SJSA1 (cell line): ENCODE measurements around the gene LIMS1. TPM values are rescaled to one million over a fixed set of nuclear protein-coding genes. Genes with fewer than 3 reads are reported as not detected.
"Not testable (repeated sequence)": the region's sequence is repeated elsewhere in the genome, so short reads cannot be mapped to it uniquely, and the experiment has no call there.

Source experiments
- DNase-seq, 2 experiments: peaks; one replicate each; pipeline ENCODE4 v3.0.0-alpha.2; 2015 to 2020; ENCODE audit warnings: low spot score in 2 of 2, low read depth in 1 of 2
- H3K27ac ChIP-seq: fragments of 250-450 bp; sonication (Bioruptor Pico); 2 replicates; pipeline ENCODE4 v1.5.1; 2020; ENCODE audit warnings: mild to moderate bottlenecking, moderate library complexity
- H3K27me3 ChIP-seq: fragments of 250-450 bp; sonication (Bioruptor Pico); replicated peaks from 2 replicates; pipeline ENCODE4 v1.5.1; 2020; ENCODE audit warnings: mild to moderate bottlenecking, moderate library complexity
- H3K36me3 ChIP-seq: fragments of 250-450 bp; sonication (Bioruptor Pico); 2 replicates; pipeline ENCODE4 v1.5.1; 2020; ENCODE audit warnings: mild to moderate bottlenecking
- H3K4me1 ChIP-seq: fragments of 250-450 bp; sonication (Bioruptor Pico); replicated peaks from 2 replicates; pipeline ENCODE4 v1.6.1; 2021; ENCODE audit warnings: mild to moderate bottlenecking
- H3K4me3 ChIP-seq: fragments of 250-450 bp; sonication (Bioruptor Pico); 2 replicates; pipeline ENCODE4 v1.5.1; 2020; ENCODE audit warnings: mild to moderate bottlenecking
- H3K9me3 ChIP-seq: fragments of 250-450 bp; sonication (Bioruptor Pico); replicated peaks from 2 replicates; pipeline ENCODE4 v1.5.1; 2020; ENCODE audit warnings: mild to moderate bottlenecking
- total RNA-seq: library from RNA; depleted of rRNA; stranded (reverse); fragments of >200 nt; shearing (Covaris generic); gene quantifications from 2 replicates; pipeline ENCODE4 v1.2.3, GENCODE V29; 2014

Gene LIMS1
- total RNA-seq, 1 experiment from 2014 or later = 169 TPM

DNA sequence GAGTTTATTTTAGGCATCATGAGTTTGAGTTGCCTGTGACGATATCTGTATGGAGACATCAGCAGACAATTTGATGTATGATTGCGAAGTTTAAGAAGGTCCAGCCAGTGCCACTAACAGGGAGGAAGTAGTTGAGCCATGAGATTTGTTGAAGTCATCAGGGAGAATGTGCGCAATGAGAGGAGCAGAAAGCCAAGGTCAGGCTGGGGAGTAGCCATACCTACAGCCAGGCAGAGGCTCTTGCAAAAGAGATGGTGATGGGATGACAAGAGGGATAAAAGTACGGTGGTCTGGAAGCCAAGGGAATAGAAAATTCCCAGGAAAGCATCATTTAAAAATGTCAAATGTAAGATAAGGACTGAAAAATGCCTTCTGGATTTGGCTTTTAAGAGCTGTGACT is 51.2 kb downstream of the LIMS1 start:
- Histone ChIP-seq H3K36me3 (peaks cover 3% of the 10 kb centered on the region; the same call in 1 of the 2 replicates), H3K9me3 (no peaks in the 10 kb centered on the region), H3K27me3 (no peaks in the 10 kb centered on the region), H3K4me1 (peaks cover 70% of the 10 kb centered on the region), H3K27ac (peak overlapping the region; percentile 52), H3K4me3 (no peak overlapping the region)
- DNase-seq = no peak

DNA sequence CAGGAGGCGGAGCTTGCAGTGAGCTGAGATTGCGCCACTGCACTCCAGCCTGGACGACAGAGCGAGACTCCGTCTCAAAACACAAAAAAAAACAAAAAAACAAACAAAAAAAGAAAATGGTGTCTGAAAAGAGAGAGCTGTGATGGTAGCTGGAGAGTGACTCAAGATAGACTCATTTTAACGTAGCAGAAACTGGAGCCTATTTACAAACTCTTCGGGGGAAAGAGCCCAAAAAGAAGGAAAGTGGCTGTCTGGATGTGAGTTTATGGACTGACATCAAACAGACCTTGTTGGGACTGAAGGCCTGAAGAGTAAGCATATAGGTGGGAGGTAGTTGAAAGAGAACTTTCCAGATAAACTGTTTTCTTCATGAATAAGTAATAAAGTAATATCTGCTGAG is 51.8 kb downstream of the LIMS1 start:
- H3K4me3 ChIP-seq = no peak overlapping the region
- H3K27ac ChIP-seq = peak overlapping the region; percentile 52
- H3K9me3 ChIP-seq = no peaks in the 10 kb centered on the region
- peaks cover 3% of the 10 kb centered on the region; the same call in 1 of the 2 replicates for H3K36me3 ChIP-seq
- DNase-seq = peak; percentile 8 to 61
- peaks cover 63% of the 10 kb centered on the region for H3K4me1 ChIP-seq
- H3K27me3 ChIP-seq = no peaks in the 10 kb centered on the region

- DNase-seq = peak in 1 of 2 experiments; percentile 56
- H3K9me3 ChIP-seq = no peaks in the 10 kb centered on the region
- H3K27me3 ChIP-seq = no peaks in the 10 kb centered on the region
- peaks cover 58% of the 10 kb centered on the region for H3K4me1 ChIP-seq
- peaks cover 3% of the 10 kb centered on the region; the same call in 1 of the 2 replicates for H3K36me3 ChIP-seq
- H3K4me3 ChIP-seq = no peak overlapping the region
- peak overlapping the region; percentile 52 for H3K27ac ChIP-seq
Observed at GRCh38 chr2:108586631-108587030, 52.4 kb downstream of the LIMS1 start.

GRCh38 chr2:108587621-108588020 is 53.4 kb downstream of the LIMS1 start:
- peak; percentile 45 to 55 for DNase-seq
- Histone ChIP-seq H3K36me3 (peaks cover 3% of the 10 kb centered on the region; the same call in 1 of the 2 replicates), H3K27me3 (no peaks in the 10 kb centered on the region), H3K27ac (peak overlapping the region; percentile 52; the same call in 1 of the 2 replicates), H3K4me1 (peaks cover 59% of the 10 kb centered on the region), H3K4me3 (no peak overlapping the region), H3K9me3 (no peaks in the 10 kb centered on the region)

GRCh38 chr2:108588070-108588668 is 53.9 kb downstream of the LIMS1 start:
- Histone ChIP-seq H3K27ac (no peak overlapping the region), H3K27me3 (no peaks in the 10 kb centered on the region), H3K36me3 (peaks cover 3% of the 10 kb centered on the region; the same call in 1 of the 2 replicates), H3K9me3 (no peaks in the 10 kb centered on the region), H3K4me1 (peaks cover 64% of the 10 kb centered on the region), H3K4me3 (no peak overlapping the region)
- DNase-seq = no peak

DNA sequence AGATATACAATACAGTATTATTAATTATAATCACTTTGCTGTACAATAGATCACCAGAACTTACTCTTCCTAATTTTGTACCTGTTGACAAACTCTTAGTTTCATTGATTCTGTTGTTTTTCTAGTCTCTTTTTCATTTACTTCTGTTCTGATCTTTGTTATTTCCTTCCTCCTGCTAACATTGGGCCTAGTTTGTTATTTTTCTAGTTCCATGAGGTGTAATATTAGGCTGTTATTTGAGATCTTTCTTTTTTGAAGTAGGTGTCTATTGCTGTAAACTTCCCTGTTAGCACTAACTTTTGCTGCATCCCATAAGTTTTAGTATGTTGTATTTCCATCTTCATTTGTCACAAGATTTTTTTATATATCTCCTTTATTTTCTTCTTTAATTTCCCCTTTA is 55.1 kb downstream of the LIMS1 start:
- no peak overlapping the region for H3K27ac ChIP-seq
- no peak overlapping the region for H3K4me3 ChIP-seq
- no peaks in the 10 kb centered on the region; the same call in 1 of the 2 replicates for H3K36me3 ChIP-seq
- H3K27me3 ChIP-seq = no peaks in the 10 kb centered on the region
- DNase-seq = no peak
- H3K4me1 ChIP-seq = peaks cover 69% of the 10 kb centered on the region
- H3K9me3 ChIP-seq = no peaks in the 10 kb centered on the region

DNA sequence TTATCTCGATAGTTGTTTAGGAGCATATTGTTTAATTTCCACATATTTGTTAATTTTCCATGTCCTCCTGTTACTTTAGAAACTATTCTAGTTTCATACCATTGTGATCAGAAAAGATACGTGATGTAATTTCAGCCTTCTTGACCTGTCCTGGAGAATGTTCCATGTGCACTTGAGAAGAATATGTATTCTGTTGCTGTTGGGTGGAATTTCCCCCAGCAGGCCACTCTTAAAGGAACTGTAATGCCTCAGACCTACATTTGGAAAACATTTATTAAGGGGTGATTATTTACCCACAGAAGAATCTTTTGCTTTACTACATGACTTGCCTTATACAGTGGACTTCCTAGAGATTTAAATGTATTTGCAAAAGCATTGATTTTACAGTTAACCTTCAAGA is 55.5 kb downstream of the LIMS1 start:
- no peak overlapping the region for H3K27ac ChIP-seq
- H3K9me3 ChIP-seq = no peaks in the 10 kb centered on the region
- H3K36me3 ChIP-seq = no peaks in the 10 kb centered on the region
- H3K27me3 ChIP-seq = no peaks in the 10 kb centered on the region
- no peak for DNase-seq
- H3K4me1 ChIP-seq = peaks cover 73% of the 10 kb centered on the region
- no peak overlapping the region for H3K4me3 ChIP-seq

DNA sequence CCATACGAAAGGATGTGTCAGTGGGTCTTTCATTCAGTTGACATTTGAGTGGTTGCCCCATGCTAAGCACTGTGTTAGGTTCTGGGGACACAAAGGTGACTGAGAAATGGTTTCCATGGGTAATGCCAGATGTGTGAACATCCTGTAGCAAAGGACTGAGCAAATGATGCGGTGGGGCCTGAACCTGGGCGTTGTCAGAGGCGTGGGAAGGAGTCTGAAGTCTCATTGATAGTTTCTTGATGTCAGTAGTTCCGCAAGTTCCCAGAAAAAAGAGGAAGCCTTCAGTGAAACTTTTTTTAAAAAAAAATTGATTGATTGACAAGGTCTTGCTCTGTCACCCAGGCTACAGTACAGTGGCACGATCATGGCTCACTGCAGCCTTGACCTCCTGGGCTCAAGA is 56.9 kb downstream of the LIMS1 start:
- Histone ChIP-seq H3K27ac (no peak overlapping the region), H3K27me3 (no peaks in the 10 kb centered on the region), H3K9me3 (no peaks in the 10 kb centered on the region), H3K4me3 (no peak overlapping the region), H3K4me1 (peaks cover 75% of the 10 kb centered on the region), H3K36me3 (no peaks in the 10 kb centered on the region)
- DNase-seq = no peak

GRCh38 chr2:108593547-108594098 is 59.4 kb downstream of the LIMS1 start:
- Histone ChIP-seq H3K27me3 (no peaks in the 10 kb centered on the region), H3K36me3 (no peaks in the 10 kb centered on the region), H3K4me1 (peaks cover 61% of the 10 kb centered on the region), H3K9me3 (no peaks in the 10 kb centered on the region), H3K4me3 (no peak overlapping the region), H3K27ac (peak overlapping the region; percentile 91)
- peak in 1 of 2 experiments; percentile 82 for DNase-seq

DNA sequence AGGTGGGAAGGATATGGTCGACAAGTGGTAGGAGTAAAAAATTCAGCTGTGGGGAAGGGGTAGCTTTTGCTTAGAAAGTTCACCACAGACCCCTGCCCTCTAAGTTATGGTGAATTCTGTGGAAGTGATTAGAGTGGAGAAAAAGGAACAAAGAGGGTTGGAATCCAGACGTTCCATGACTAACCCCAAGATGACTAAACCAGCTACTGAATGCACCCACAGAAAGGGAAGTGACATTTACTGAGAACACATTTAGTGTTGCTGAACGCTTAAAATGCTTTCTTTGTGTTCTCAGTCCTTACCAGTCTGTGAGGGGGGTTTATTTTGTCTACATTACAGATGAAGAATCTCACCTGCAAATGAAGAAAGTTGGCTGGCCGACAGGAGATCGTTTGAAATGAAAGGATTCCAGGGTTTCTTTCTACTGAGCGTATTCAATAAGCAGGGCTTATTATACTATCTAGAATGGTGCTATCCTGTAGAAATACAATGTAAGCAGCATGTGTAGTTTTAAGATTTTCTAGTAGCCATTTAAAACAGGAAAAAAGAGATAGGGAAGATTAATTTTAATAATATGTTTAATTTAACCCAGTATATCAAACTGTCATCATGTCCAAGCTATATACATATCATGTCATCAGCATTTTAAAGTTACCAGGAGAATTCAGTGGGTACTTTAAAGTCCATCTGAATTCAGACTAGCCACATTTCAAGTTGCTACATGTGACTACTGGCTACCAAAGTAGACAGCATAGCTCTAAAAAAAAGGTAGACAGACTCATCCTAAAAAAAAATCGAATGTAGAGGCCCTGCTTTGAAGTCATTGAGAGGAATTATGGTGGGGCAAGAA is 60.1 kb downstream of the LIMS1 start:
- Histone ChIP-seq H3K27me3 (no peaks in the 10 kb centered on the region), H3K9me3 (no peaks in the 10 kb centered on the region), H3K4me3 (no peak overlapping the region), H3K27ac (peak overlapping the region; percentile 91), H3K4me1 (peaks cover 54% of the 10 kb centered on the region), H3K36me3 (no peaks in the 10 kb centered on the region)
- peak; percentile 55 to 88 for DNase-seq

- Histone ChIP-seq H3K4me1 (peaks cover 54% of the 10 kb centered on the region), H3K9me3 (no peaks in the 10 kb centered on the region), H3K4me3 (no peak overlapping the region), H3K36me3 (no peaks in the 10 kb centered on the region), H3K27ac (peak overlapping the region; percentile 91), H3K27me3 (no peaks in the 10 kb centered on the region)
- peak; percentile 92 to 93 for DNase-seq
Observed at GRCh38 chr2:108594982-108595464, 60.8 kb downstream of the LIMS1 start.

DNA sequence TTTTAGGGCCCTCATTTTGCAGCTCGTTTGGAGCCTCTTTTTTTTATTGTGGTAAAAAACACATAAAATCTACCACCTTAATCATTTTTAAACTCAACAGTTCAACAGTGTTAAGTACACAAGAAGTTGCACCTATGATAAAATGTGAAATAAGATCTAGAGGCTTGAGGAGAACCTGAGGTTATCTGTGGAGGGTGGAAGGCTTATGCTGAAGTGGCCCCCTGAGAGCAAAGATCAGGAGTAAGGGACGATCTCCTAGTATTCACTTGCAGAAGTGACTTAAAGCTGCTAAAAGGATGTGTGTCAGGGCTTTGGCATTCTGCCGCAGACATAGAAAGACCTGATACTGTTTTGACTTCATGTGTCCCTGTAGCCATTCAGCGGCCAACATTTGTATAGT is 61.5 kb downstream of the LIMS1 start:
- not testable (repeated sequence) for H3K36me3 ChIP-seq, H3K4me3 ChIP-seq, H3K27me3 ChIP-seq, H3K9me3 ChIP-seq
- Histone ChIP-seq H3K4me1 (peaks cover 54% of the 10 kb centered on the region), H3K27ac (peak overlapping the region; percentile 91)
- DNase-seq = peak in 1 of 2 experiments; percentile 55

DNA sequence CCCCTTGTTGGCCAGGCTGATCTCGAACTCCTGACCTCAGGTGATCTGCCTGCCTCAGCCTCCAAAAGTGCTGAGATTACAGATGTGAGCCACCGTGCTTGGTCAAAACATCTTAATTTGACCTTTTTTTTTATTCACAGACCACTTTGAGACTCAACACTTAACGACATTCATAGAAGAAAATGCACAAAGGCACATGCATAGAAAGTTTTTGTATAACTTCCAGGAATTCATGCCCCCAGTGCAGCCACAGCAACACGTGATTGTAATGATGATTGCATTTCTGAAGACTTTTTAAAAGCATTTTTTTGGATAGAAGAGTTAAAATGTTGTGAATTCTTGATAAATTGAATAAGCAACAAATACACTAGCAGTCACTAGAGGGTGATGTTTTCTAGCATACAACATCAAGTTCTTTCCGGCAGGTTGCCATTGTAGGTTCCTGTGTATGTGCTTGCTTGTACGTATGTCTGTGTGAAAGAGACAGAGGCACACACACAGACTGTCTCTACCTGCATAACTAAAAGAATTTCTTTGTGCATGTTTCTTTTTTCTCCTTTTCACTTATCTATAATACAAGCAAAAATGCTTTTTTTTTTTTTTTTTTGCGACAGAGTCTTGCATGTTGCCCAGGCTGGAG is 63.0 kb downstream of the LIMS1 start:
- H3K9me3 ChIP-seq, H3K4me3 ChIP-seq, H3K27ac ChIP-seq, H3K36me3 ChIP-seq, H3K27me3 ChIP-seq, DNase-seq: not testable (repeated sequence)
- H3K4me1 ChIP-seq = peaks cover 50% of the 10 kb centered on the region
